SU-DHL-6 (cell line): Measurements from ENCODE around the gene FGF5.
"Not testable (repeated sequence)": the region's sequence is repeated elsewhere in the genome, so short reads cannot be mapped to it uniquely, and the experiment has no call there.

Experiments
- H2AFZ ChIP-seq: fragments of 200-600 bp; sonication (generic); 2 replicates; pipeline ENCODE4 v1.6.1; 2014; ENCODE audit warnings: low read depth, mild to moderate bottlenecking, moderate library complexity, mixed read lengths, antibody characterized with exemption, low read length; ENCODE audit not compliant: severe bottlenecking
- H3F3A ChIP-seq: fragments of 200-600 bp; shearing (Covaris generic); 2 replicates; pipeline ENCODE4 v1.6.0; 2016; ENCODE audit warnings: antibody characterized with exemption, mild to moderate bottlenecking; ENCODE audit not compliant: insufficient read depth
- H3K27ac ChIP-seq: fragments of 200-600 bp; sonication (generic); 2 replicates; pipeline ENCODE4 v1.5.1; 2016; ENCODE audit warnings: low read depth, mild to moderate bottlenecking, low read length, moderate library complexity, mixed read lengths
- H3K27me3 ChIP-seq: fragments of 200-600 bp; sonication (generic), shearing (Covaris generic); 2 replicates; pipeline ENCODE4 v1.6.0; 2014; ENCODE audit warnings: mild to moderate bottlenecking, low read length
- H3K36me3 ChIP-seq: fragments of 200-600 bp; sonication (generic); 2 replicates; pipeline ENCODE4 v1.6.1; 2014; ENCODE audit warnings: mild to moderate bottlenecking, low read length, mixed read lengths
- H3K4me2 ChIP-seq: fragments of 300-600, 200-600 bp; shearing (Covaris generic), sonication (generic); 2 replicates; pipeline ENCODE4 v1.6.0; 2014; ENCODE audit warnings: low read length, low read depth, mild to moderate bottlenecking; ENCODE audit not compliant: poor library complexity, severe bottlenecking
- H3K4me3 ChIP-seq: fragments of 200-600 bp; sonication (generic); 2 replicates; pipeline ENCODE4 v1.5.1; 2014; ENCODE audit warnings: antibody characterized with exemption, low read length, mild to moderate bottlenecking, mixed read lengths; ENCODE audit not compliant: insufficient read depth, poor library complexity, severe bottlenecking
- H3K79me2 ChIP-seq: fragments of 200-600 bp; sonication (generic); 2 replicates; pipeline ENCODE4 v1.6.1; 2014; ENCODE audit warnings: mild to moderate bottlenecking, low read length, moderate library complexity; ENCODE audit not compliant: insufficient read depth
- H3K9ac ChIP-seq: fragments of 200-600 bp; sonication (generic); 2 replicates; pipeline ENCODE4 v1.7.0; 2014; ENCODE audit warnings: mild to moderate bottlenecking, low read length
- H3K9me2 ChIP-seq: fragments of 200-600 bp; sonication (generic); replicated peaks from 2 replicates; pipeline ENCODE4 v1.6.1; 2014; ENCODE audit warnings: low read length; ENCODE audit not compliant: insufficient read depth
- H3K9me3 ChIP-seq: fragments of 200-600 bp; sonication (generic); 2 replicates; pipeline ENCODE4 v1.6.1; 2014; ENCODE audit warnings: low read length, mixed read lengths; ENCODE audit not compliant: insufficient read depth
- H4K20me1 ChIP-seq: fragments of 200-600 bp; sonication (generic); 2 replicates; pipeline ENCODE4 v1.6.1; 2014; ENCODE audit warnings: low read depth, mild to moderate bottlenecking, antibody characterized with exemption, low read length, moderate library complexity, mixed read lengths
- EZH2phosphoT487 ChIP-seq: fragments of 200-600 bp; sonication (generic), shearing (Covaris generic); conservative IDR thresholded peaks from 2 replicates; pipeline ENCODE4 v1.6.1; 2018; ENCODE audit warnings: mild to moderate bottlenecking, antibody characterized with exemption, low read length, moderate library complexity, mixed read lengths
- TF ChIP-seq, protein P1 (sequence below): fragments of 200-600 bp; sonication (generic); IDR thresholded peaks from one replicate; pipeline ENCODE4 v1.5.1; 2017; ENCODE audit warnings: antibody characterized with exemption, mild to moderate bottlenecking, low read length, moderate library complexity; ENCODE audit not compliant: insufficient read depth, poor library complexity, severe bottlenecking

Gene FGF5

DNA sequence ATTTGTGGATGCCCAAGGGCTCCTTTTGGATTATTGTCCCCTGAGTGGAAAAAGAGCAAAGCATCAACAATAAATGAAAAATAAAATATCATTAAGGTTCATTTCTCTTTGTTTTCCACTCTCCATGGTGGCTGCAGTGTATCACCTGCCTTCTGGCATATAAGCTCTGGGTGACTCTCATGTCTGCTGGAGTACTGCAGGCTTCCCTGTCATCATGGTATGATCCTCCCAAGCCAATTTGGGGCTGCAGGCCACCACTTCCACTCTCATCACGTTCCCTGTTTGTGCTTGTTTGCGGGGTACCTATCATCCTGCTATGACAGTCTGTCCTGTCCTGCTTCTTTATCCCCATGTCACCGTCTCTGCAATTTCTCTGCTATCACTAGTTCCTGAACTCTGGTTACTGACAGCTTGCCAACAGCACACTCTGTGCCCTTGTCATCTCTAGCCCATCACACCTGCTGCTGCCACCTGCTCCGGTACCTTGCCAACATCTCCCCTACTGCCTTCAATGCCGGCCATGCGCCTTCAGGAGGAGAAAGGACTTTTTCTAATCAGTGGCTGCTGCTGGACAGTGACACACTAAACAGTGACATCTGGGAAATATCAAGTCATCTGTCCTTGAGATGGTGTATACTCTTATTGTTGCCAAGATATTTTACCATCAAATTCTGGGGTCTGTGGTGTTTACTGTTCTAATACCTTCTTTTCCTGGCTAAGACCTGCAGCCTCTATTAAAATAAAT, 23.0 kb upstream of the FGF5 start:
- no peaks in the 10 kb centered on the region for H3K36me3 ChIP-seq
- no peaks in the 10 kb centered on the region for H3K9me2 ChIP-seq
- H3K9me3 ChIP-seq: no peaks in the 10 kb centered on the region
- H3K4me3 ChIP-seq: no peak overlapping the region
- H3K4me2 ChIP-seq: no peak overlapping the region
- no peaks in the 10 kb centered on the region for H4K20me1 ChIP-seq
- no peak overlapping the region for H3K27ac ChIP-seq
- H2AFZ ChIP-seq: no peak overlapping the region
- H3K9ac ChIP-seq: no peak overlapping the region
- no peak for TF ChIP-seq EZH2phosphoT487
- TF ChIP-seq, protein P1, sequence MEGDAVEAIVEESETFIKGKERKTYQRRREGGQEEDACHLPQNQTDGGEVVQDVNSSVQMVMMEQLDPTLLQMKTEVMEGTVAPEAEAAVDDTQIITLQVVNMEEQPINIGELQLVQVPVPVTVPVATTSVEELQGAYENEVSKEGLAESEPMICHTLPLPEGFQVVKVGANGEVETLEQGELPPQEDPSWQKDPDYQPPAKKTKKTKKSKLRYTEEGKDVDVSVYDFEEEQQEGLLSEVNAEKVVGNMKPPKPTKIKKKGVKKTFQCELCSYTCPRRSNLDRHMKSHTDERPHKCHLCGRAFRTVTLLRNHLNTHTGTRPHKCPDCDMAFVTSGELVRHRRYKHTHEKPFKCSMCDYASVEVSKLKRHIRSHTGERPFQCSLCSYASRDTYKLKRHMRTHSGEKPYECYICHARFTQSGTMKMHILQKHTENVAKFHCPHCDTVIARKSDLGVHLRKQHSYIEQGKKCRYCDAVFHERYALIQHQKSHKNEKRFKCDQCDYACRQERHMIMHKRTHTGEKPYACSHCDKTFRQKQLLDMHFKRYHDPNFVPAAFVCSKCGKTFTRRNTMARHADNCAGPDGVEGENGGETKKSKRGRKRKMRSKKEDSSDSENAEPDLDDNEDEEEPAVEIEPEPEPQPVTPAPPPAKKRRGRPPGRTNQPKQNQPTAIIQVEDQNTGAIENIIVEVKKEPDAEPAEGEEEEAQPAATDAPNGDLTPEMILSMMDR: no peak
- H3K79me2 ChIP-seq: no peaks in the 10 kb centered on the region
- H3F3A ChIP-seq: no peaks in the 10 kb centered on the region
- no peaks in the 10 kb centered on the region for H3K27me3 ChIP-seq

DNA sequence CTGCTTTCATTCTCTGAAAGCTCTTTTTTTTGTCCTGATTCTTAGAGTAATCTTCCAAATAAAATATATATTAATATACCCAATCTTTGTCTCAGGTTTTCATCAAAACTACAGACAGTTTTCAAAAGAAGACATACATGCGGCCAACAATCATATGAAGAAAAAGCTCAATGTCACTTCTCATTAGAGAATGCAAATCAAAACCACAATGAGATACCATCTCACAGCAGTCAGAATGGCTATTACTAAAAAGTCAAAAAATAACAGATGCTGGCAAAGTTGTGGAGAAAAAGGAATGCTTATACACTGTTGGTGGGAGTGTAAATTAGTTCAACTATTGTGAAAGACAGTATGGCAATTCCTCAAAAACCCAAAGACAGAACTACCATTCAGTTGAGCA, 19.0 kb upstream of the FGF5 start:
- not testable (repeated sequence) for H3K79me2 ChIP-seq, H3K36me3 ChIP-seq, H3K4me3 ChIP-seq, H3K9me2 ChIP-seq, H3K9me3 ChIP-seq, H3K9ac ChIP-seq, H3F3A ChIP-seq, H3K4me2 ChIP-seq, H3K27me3 ChIP-seq, H2AFZ ChIP-seq, H3K27ac ChIP-seq, H4K20me1 ChIP-seq

DNA sequence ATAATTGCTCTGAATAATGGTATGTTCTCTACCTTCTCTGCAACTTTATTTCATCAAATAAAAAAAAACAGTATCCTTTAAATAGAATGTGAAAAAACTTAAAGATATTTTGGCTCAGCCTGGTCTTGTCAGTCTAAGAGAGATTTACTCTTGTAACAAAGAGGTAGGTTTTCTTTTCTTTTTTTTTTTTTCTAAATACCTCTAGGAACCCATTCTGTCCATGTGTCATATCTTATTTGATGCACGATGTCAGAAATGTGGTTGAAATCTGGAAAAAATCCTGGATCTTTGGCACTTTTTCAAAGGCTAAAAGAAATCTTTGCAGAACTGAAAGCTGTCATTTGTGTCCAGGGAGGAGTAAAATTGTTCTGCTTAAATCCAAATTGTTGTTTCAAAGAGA, 17.3 kb upstream of the FGF5 start:
- no peak overlapping the region for H2AFZ ChIP-seq
- no peaks in the 10 kb centered on the region for H3F3A ChIP-seq
- no peak overlapping the region for H3K4me3 ChIP-seq
- no peak overlapping the region for H3K27ac ChIP-seq
- H3K9me3 ChIP-seq: no peaks in the 10 kb centered on the region
- H3K79me2 ChIP-seq: no peaks in the 10 kb centered on the region
- no peak for TF ChIP-seq EZH2phosphoT487
- no peaks in the 10 kb centered on the region for H3K9me2 ChIP-seq
- no peak overlapping the region for H3K4me2 ChIP-seq
- no peak overlapping the region for H3K9ac ChIP-seq
- no peaks in the 10 kb centered on the region for H3K36me3 ChIP-seq
- H3K27me3 ChIP-seq: no peaks in the 10 kb centered on the region
- no peaks in the 10 kb centered on the region for H4K20me1 ChIP-seq

DNA sequence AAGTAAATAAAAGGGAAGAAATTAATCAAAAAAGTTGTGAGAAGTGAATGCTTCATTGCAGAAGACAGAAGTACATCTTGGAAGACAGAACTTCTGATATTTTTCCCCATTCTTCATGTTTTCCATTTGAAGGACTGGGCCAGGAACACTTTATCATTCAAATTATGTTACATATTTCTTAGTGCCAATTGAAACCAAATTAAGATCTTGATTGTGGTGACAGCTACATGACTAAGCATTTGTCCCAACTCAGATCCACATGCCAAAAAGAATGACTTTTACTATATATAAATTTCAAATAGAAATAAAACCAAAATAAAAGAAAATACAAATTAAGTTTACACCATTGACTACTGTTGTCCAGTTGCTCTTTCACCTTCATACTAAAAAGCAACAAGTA, 14.0 kb upstream of the FGF5 start:
- Histone ChIP-seq H3K79me2 (no peaks in the 10 kb centered on the region), H3K9ac (no peak overlapping the region), H3K4me2 (no peak overlapping the region), H3K27me3 (no peaks in the 10 kb centered on the region), H2AFZ (no peak overlapping the region), H3F3A (no peaks in the 10 kb centered on the region), H3K27ac (no peak overlapping the region), H3K9me2 (no peaks in the 10 kb centered on the region), H3K9me3 (no peaks in the 10 kb centered on the region), H3K4me3 (no peak overlapping the region), H4K20me1 (no peaks in the 10 kb centered on the region), H3K36me3 (no peaks in the 10 kb centered on the region)
- TF ChIP-seq EZH2phosphoT487: no peak
- TF ChIP-seq, protein P1: no peak
